Hematopoietic multipotent progenitor cell (in vitro differentiated cells): Measurements from ENCODE around the gene PKN3. TPM values are rescaled to one million over a fixed set of nuclear protein-coding genes. Genes with fewer than 3 reads are reported as not detected.

Experiments
- DNase-seq, 3 donors: peaks; one replicate each; pipeline ENCODE4 v3.0.0-alpha.2; 2011 to 2015; ENCODE audit warnings: low read depth in 2 of 3, low spot score in 2 of 3
- total RNA-seq: library from RNA; depleted of rRNA; stranded (reverse); fragments of >200 nt; gene quantifications from one replicate; pipeline ENCODE4 v1.2.3, GENCODE V29; 2012

Gene PKN3
- total RNA-seq, 1 donor, result 22.4 TPM

DNA sequence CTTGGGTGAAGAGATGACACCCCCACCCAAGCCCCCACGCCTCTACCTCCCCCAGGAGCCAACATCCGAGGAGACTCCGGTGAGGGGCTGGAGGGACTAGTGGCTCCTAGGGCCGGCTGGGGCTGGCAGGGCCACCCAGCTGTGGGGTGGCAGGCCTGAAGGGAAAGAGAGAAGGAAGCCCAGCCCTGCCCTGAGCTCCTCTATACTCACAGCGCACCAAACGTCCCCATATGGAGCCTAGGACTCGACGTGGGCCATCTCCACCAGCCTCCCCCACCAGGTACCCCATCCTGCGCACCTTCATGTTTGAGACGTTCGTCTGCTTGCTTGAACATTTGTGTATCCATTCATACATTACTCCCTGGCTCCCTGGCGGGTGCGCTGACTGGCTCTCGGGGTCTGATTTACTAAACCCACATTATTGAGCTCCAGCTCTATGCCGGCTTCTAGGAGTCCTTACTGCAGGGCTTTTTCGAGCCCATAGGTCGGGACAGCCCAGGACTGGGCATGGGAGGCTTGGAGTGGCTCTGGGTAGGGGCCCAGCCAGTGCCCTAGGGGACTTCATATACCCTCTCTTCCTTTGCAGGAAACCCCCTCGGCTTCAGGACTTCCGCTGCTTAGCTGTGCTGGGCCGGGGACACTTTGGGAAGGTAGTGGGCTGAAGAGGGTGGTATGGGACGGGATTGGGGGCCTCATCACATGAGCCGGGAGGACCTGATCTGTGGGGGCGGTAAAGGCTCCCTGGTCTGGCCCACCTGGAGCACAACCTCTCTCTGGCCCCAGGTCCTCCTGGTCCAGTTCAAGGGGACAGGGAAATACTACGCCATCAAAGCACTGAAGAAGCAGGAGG is 12.5 kb downstream of the PKN3 start:
- DNase-seq, result no peak

DNA sequence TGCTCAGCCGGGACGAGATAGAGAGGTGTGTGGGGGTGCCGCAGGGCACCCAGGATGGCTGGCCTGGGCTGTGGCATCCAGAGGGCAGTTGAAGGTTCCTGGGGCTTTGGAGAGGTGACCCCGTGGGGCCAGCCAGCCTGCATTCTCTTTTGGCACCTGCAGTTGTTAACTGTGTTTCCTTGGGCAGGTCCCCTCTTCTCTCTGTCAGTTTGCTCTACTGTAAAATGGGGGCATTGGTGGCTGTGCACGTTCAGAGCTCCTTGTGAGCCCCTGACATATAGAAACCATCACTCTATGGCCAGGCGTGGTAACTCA is 13.1 kb downstream of the PKN3 start:
- no peak for DNase-seq

DNA sequence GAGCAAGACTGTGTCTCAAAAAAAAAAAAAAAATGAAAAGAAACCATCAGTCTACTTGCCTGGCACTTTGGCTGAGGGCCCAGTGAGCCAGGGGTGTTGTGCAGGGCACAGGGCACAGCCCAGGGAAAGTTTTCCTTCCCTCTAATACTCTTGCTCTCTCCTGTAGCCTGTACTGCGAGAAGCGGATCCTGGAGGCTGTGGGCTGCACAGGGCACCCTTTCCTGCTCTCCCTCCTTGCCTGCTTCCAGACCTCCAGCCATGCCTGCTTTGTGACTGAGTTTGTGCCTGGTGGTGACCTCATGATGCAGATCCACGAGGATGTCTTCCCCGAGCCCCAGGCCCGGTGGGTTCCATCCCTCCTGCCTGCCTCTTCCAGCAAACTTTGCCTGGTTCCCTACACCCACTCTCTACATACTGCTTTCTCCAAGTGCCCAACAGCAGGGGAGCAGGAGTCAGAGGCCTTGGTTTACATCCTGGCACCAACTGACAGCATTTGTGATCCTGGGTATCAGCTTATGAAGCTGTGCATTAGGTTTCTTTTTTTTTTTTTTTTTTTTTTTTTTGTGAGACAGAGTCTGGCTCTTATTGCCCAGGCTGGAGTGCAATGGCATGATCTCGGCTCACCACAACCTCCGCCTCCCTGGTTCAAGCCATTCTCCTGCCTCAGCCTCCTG is 14.4 kb downstream of the PKN3 start:
- no peak for DNase-seq

DNA sequence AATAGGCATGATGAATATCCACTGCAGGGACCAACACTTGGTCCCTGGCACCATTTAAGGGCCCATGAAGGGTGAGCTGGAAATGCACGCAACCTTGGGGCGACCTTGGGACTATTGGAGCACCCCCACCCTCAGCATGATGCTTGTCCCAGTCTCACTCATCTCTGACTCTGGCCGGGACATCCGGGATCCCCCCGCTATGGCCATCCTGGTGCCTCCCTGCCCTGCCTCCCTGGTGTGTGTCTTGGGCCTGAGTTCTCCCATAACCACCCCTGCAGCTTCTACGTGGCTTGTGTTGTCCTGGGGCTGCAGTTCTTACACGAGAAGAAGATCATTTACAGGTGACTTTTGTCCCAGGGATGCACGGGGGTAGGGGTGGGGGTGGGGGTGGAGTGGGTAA is 15.7 kb downstream of the PKN3 start:
- DNase-seq, result no peak

DNA sequence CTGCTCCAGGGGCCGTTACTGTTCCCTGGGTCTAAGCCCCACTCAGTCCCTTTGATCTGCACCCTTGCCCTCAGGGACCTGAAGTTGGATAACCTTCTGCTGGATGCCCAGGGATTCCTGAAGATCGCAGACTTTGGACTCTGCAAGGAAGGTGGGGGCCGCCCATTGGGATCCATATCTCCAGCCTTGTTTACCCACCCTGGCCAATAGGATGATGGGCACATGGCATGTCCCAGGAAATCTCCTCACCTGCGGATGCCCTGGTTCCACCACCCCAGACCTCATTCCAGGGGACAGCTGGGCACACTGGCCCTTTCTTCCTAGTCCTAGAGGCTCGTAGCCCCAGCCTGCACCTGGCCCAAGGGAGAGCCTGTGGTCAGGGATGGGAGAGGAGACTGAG is 16.2 kb downstream of the PKN3 start:
- no peak for DNase-seq

DNA sequence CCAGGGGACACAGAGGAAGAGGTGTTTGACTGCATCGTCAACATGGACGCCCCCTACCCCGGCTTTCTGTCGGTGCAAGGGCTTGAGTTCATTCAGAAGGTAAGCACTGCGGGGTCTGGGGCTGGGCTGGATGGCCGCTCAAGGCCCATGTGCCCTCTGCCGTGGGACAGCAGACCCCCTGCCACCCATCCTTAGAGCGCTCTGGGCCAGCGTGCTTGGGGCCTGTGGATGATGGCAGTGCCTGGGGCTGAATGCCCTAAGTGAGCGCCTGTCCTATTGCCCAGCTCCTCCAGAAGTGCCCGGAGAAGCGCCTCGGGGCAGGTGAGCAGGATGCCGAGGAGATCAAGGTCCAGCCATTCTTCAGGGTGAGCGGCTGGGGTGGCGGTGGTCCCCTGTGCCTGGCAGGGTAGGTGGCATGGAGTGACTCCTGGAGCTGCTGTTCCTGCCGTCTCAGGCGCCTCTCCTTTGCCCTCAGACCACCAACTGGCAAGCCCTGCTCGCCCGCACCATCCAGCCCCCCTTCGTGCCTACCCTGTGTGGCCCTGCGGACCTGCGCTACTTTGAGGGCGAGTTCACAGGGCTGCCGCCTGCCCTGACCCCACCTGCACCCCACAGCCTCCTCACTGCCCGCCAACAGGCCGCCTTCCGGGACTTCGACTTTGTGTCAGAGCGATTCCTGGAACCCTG is 17.8 kb downstream of the PKN3 start:
- DNase-seq, result no peak

DNA sequence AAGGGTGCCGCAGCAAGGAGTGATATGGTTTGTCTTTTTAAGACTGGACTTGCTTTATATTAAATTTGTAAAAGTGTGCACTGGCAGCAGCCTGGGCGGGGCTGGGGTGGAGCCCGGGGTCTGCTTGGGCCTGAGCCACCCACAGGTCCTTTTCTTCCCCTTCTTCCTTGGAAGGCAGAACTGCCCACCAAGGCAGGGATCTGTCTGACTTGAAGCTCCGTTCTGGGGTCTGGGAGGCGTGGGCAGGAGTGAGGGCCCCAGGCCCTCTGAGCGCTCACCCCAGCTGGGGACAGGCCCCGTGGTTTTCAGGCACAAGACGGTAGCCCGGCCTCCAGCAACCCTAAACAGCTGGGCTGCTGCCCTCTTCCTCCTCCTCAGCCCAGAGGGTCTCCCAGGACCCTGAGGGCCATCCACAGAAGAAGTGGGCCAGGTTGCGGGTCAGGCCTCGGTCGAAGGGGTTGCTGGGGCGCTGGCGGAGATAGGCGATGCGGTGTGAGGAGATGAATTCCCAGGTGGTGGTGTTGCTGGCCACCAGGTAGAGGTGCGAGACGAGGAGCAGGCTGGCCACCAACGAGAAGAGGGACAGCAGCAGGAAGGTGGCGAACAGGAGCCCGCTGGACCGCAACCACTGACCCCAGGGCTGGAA is 18.7 kb downstream of the PKN3 start:
- no peak for DNase-seq

DNA sequence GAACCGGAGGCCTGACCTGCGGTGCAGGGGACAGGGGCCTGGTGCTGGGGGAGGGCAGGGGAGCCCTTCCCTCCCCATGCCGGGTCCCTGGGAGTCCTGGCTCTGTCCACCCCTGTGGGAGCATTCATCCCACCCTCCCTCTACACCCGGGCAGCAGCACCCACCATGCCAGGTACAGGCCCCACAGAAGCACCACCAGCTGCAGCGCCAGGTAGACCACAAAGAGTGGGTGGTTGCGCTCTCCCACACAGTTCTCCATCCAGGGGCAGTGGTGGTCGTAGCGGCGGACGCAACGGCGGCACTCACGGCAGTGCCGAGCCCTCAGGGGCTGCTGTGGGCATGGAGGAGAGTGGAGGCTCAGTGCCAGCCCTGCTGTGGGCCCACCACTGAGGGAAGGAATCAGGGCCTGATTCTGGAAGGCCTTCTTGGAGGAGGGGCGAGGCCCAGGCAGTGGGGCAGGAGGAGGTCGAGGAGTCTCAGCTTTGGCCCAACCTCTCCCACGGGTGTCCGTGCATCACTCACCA is 19.2 kb downstream of the PKN3 start:
- DNase-seq, result no peak

DNA sequence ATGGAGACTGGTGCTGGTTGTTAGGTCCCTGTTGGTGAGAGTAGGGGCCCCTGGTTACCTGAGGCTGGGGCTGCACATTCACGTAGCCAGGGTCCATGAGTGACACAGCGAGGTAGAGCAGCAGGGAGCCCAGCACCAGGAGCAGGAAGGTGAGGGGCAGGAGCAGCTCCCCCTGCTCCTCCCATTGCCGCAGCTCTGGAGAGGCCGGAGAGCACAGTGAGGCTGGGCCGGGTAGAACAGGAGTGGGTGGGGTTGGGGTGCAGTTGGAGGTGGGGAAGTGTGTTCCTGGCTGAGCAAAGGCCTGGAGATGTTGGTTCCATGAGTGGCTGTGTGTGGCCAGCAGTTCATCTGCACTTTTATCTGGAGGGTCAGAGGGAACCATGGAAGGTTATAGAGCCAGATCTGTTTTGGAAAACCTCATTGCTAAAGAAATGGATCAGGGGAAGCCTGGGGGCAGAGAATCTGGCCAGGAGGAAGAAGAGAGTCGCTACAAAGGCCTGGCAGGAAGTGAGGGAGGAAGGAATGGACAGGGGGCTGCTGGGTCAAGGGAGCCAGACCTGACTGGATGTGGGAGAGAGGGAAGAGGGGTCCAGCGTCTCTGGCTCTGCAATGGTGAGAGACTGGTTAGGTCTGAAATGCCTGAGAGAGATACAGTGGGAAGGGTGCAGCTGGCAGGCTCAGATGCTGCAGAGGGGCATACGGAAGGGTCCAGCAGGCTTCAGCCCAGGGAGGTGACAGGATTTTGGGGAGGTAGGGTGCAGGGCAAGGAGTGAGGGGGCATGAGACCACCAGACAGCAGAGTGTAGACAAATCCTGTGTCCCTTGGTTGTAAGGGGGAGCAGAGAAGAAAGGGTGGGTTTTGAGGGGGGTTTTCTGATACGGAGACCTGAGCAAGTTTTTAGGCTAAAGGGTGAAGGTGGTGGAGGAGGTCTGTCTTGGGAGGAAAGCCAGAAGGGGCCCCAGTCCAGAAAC is 20.4 kb downstream of the PKN3 start:
- DNase-seq, result no peak

DNA sequence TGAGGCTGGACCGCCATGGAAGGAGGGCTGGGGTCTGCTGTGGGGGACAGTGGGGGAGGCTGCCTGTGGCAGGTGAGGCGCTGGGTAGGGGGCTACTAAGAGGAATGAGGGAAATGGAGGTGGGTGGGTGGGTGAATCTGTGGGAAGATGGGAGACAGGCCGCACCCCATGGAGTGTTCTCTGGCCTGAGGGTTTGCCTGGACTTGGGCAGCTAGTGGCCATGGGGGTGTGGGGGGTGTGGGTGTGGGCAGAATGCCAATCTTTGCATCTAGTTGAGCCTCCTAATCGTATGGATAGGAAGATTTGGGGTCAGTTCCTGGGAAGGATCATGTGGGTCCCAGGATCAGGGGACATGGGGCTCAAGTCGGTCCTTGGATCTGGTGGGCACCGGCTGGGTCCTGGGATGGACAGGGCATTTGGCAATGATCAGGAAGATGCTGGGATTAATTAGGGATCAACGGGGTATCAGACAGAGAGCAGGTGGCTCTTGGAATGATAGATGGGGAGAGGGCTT is 21.1 kb downstream of the PKN3 start:
- DNase-seq, result peak in 1 of 3 donors; percentile 8

DNA sequence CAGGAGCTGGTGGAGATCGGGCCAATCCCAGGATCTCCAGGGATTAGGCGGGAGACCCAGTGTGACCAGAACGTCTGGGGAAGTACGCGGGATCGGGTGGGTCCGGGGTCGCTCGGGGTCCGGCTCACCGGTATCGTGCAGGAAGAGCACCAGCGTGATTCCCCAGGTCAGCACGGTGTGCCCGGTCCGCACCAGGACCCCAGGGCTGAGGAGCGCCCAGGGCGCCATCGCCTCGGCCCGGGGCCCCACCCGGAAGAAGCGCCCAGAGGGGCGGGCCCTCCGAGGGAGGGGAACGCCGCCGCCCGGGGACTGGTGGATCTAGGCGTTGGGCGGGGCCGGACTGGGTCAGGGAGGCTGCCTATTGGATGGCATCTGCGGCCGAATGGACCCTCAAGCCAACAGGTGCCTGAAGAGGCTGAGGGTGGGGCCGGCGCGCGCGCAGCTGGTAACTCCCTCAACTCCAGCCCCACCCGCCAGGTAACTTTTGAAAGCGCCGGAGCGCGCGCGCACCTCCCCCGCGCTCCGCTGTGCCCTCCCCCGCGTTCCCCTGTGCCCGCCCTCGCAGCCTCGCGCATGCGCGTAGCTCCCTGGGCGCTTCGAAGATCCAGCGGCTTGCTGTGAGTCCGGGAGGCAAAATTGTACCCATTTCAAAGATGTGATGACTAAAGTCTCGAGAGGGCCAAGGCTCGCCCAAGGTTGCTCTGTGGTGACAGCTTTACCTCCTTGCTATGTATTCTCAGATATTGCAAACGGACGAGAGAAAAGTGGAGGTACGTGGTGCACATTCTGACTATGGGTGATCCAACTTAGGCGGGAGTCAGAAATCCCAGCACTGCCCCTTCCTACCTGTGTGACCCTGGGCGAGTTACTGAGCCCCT is 21.8 kb downstream of the PKN3 start, which contains the start of gene ZDHHC12:
Gene ZDHHC12, minus strand, starts transcription at position 262 of the 878 bp plus-strand sequence. Its CDS starts 34 bp downstream, at position 228.
- DNase-seq, result peak; percentile 97 to 99 (median 98)

DNA sequence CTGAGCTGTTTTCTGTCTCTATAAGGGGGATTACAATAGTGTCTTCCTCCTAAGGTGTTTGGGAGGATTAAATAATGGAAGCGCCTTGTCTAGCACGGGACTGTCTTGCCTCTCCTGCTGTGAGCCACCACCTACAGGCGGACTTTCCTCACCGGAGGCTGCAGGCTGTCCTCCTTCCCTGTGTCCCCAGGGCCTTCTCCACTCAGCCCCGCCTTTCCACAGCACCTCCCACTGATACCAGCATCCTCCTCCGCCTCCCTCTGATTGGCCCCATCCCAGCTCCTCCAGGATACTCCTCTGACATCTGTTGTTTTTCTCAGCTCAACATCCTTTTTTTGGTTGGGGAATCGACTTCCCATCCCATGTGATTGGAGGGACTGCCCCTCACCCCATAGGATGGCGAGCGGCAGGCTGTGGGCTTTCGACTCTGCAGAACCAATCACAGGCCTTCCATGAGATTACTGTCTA is 22.5 kb downstream of the PKN3 start:
- DNase-seq, result peak in 2 of 3 donors; percentile 30 to 53

DNA sequence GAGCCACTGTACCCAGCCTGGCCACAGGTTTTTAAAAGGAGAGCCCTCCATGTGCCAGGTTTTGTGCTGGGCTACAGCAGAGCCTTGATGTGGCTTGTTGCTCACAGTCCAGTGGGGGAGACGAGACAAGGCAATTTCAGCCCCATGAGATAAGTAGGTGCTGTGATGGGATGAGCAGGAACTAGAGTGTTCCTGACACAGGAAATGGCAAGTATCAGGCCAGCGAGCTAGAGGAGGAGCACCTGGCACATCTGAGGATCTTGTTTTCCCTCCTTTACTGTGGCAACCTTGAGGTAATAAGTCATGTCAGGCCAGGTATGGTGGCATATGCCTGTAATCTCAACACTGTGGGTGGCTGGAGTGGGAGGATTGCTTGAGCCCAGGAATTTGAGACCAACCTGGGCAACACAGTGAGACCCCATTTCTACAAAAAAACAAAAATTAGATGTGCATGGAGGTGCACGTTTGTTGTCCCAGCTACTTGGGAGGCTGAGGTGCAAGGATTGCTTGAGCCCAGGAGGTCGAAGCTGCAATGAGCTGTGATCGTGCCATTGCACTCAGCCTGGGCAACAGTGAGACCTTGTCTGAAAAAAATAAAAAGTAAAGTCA is 25.4 kb downstream of the PKN3 start:
- no peak for DNase-seq

DNA sequence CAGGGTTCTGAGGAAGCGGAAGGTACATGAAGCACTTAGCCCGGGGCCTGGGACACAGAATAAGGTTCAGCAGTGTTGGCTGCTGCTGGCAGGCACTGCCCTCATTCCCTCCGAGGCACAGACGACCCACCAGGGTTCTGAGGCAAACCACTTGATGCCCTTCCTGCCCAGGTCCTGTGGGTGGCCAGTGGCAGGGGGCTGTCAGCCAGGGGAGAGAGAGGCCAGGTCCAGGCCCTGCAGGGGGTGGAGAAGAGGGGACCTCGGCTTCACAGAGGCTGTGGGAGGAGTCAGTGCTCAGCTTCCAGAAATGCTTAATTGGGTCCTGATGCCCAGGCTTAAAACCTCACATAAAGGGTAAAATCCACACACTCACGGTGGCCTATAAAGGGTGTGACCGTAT is 26.0 kb downstream of the PKN3 start:
- DNase-seq, result no peak

DNA sequence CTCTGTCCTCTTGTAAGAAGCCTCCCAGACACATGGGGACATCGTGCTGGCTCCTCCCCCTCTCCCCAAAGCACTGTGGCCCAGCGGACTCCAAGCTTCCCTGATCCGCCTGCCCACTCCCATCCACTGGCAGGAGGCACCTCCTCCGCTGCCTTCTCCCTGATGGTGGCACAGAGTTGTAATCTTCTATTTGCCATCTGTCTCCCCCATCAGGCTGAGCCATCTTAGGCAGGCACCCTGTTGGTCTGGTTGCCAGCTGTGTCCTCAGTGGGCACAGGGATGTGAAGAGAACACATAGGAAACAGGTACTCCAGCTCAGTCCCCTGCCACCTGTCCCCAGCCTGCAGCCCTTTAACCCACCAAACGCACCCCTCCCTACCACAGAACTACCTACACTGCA is 27.0 kb downstream of the PKN3 start:
- no peak for DNase-seq

DNA sequence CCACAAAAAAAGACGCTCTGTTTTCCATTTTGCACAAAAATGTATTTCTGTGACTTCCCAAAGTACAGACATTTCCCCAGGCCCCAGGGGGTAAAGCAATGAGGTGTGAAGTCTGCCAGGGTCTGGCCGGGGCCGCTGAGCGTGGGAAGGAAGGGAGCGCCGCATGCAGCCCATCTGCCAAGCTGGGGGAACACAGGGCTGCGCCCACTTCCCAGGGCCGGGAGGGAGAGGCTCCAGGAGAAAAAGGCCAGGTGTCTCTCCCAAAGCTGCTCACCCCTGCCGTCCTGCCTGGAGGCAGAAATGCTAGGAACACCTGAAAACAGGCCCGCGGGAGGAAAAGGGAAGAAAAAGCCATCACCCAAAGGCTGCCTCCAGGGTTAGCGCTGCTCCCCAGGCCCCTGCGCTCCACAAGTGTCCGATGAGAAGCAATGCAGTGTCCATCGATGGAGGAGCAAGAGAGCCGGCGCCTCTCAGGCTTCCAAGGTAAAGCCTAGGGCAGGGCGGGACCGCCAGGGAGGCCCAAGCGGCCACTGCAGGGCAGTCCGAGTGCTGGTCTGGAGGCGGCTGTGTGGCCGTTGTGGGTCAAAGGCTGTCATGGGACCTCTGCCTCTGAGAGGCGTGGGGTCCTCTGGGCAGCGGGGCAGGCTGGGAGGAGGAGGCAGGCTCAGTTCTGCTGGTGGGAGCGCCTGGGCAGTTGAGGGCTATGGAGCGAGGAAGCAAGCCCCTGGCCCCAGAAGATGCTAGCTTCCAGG is 27.6 kb downstream of the PKN3 start:
- no peak for DNase-seq

DNA sequence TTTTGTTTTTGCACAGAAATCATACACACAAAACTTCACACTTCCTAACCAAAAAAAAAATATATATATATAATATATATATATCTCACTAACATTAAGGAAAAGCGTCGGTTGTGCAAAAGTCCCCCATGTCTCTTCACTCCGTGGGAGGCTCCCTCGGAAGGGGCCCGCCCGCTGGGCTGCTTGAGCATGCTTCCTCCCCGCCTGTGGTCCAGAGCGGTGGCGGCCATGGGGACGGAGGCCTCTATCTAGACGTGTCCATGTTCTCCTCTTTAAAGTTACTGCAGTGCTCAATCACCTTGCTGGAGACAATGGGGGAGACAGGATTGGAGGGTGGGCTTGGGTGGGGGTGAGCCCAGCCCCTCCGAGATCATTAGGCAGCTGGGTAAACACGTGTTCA is 28.8 kb downstream of the PKN3 start:
- DNase-seq, result no peak
